Stimulated activated CD4-positive, alpha-beta T cell treated with anti-CD3 and anti-CD28 coated beads, Interleukin-15, amount 100 ng/mL, for 1 hour (primary cell): ENCODE results near the gene LMO3.
"Not testable (repeated sequence)": the region's sequence is repeated elsewhere in the genome, so short reads cannot be mapped to it uniquely, and the experiment has no call there.

Experiments
- DNase-seq, 2 donors: peaks; one replicate each; pipeline ENCODE4 v3.0.0-alpha.2; 2020; ENCODE audit warnings: low read depth in 1 of 2, low spot score in 1 of 2

The LMO3 gene

DNA sequence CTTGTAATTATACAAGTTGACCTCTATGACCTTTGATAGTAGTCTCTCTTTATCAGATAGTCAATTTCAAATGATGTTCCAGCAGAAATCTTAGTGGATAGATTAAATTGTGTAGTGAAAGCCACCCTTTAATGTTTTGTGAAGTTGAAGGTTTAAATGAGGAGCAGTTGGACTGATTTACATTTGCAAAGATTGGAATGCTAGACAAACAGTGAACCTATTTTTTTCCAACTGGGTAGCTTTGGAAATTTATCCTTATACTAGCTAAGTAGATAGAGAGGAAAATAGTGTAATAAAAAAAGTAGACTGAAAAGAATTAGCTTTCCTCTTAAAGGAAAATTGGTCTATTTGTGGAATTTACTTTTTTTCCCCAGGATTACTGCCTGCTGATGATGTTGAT, 53.7 kb downstream of the LMO3 start:
- DNase-seq, result no peak

DNA sequence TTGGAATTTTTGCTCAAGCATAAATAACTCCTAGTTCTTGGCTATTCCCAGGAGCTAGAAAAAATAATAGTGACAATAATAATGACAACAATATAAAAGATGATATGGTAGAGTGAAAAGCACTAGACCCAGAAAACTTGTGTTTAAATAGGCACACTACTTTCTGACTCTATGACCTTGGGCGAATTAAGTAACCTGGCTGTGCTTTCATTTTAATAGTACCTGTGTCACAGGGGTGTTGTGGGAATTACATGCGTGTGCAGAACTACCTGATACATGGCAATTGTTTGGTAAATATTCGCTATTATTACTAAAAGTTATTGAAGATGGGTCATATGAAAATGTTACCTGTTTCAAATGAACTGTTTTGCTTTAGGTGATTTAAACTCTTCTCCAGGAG, 60.1 kb downstream of the LMO3 start:
- no peak for DNase-seq

DNA sequence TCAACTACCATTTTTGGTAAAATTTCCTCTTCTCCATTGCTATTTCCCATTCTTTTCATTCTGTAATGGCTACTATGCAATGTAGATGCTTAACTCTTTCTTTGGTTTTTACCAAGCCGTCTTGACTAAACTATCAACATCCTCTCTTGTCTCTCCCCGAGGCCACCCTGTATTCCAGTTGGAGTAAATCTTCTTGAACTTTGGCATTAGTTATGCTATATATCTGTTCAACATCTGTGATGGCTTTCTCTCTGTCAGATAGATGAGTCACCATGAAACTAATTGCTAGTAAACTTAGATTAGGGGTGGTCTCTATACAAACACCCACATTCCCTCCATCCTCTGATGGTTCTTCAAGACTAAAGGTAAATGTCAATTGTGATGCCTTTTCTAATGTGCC, 63.4 kb downstream of the LMO3 start:
- no peak for DNase-seq

DNA sequence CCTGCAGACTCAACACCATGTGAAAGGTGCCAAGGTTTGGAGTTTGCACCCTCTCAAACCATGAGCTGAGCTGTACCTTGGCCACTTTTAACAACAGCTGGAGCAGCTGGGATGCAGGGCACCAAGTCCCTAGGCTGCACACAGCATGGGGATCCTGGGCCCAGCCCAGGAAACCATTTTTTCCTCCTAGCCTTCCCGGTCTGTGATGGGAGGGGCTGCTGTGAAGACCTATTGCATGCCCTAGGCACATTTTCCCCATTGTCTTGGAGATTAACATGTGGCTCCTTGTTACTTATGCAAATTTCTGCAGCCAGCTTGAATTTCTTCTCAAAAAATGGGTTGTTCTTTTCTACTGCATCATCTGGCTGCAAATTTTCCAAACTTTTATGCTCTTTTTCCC, 68.3 kb downstream of the LMO3 start:
- DNase-seq, result not testable (repeated sequence)

DNA sequence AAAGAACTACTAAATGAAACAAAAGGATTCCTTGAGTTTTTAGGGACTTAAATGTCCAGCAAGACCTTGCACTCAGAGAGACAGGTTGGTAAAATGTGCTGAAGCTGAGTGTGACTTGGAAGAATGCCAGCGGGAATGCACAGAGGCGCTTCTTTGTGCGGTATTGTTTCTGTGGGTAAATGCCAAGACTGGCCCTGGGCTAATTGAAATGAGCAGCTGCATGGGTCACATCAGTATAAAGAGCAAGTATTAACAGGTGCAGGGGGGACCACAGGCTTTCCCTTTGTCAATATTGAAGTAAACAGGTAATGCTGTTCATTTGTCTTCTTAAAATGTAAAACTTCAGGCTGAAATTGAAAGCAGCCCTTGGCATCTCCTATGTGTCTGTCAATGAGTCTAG, 74.3 kb downstream of the LMO3 start:
- no peak for DNase-seq

DNA sequence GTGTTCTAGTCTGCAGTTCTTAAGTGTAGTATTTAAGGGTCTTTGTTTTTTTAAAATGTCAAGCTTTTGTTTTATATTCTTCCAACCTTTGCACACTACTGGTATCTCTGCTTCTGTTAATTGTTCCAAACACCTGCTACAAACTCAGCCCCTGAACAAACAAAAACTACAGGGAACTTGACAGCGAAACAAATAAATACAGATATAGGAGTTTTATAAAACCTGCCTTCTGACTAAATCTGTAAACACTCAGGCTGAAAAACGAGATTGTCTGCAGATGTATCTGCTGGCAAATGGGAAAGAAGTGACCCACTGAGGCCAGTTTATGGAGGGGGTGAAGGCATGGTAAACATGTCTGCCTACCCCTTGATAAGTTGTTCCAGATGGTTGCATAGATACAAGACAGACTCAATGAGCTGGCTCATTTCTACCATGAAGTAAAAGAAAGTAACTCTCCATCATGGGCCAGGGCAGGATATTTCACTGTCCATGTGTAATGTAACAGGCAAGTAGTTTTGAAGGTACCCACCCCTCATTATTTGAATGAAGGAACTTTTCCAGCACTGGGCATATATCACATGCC, 75.6 kb downstream of the LMO3 start:
- no peak for DNase-seq

DNA sequence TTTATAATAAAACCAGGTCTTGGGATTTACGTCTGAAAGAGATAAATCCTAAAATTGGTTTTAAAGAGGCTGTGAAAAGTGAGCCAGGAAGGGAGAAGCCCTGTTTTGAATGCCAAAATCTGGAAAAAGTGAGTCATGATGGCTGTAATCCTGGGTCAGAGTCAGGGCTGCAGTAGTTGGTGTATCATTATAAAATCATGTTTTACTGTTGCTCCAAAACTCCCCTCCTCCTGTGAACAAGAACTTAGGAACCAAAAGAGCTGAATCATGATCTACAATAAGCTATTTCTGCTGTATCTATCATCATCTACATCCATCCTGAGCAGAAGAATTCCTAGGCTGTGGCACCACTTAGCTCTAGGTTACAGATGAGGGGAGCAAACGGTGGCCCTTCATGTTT, 79.3 kb downstream of the LMO3 start:
- DNase-seq, result no peak

DNA sequence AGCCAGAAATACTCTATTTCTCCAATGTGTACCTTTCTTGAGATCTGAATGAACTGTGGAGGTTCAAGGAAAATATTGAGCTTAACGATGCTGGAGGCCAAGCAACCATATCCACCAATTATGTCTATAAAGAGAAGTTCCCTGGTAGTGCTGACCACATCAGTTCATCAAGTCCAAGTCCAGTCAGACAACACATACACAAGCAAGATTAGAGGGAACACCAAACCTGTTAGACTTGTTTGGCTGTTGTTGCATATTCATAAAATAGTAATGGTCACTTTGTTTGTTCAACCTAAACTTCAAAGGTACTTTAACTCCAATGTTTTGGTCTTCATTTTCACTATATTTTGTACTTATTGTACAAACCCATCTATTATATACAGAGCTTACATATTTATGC, 81.6 kb downstream of the LMO3 start:
- no peak for DNase-seq

DNA sequence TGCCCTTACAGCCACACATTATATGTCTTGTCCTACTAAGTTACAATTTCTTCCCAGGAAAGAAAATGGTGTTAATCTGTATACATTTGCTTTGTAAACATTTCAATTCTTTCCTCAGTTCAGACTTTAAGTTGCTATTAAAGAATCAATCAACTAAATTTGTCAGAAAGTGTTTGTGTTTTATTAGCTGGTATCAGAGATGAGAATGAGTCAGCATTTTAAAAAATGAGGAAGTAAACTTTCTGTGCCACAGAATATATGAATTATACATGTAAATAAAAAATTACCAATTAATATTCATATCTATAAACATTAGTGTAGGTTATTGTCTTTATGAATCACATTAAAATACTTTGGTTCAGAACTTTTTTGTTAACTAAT, 82.0 kb downstream of the LMO3 start:
- no peak for DNase-seq

DNA sequence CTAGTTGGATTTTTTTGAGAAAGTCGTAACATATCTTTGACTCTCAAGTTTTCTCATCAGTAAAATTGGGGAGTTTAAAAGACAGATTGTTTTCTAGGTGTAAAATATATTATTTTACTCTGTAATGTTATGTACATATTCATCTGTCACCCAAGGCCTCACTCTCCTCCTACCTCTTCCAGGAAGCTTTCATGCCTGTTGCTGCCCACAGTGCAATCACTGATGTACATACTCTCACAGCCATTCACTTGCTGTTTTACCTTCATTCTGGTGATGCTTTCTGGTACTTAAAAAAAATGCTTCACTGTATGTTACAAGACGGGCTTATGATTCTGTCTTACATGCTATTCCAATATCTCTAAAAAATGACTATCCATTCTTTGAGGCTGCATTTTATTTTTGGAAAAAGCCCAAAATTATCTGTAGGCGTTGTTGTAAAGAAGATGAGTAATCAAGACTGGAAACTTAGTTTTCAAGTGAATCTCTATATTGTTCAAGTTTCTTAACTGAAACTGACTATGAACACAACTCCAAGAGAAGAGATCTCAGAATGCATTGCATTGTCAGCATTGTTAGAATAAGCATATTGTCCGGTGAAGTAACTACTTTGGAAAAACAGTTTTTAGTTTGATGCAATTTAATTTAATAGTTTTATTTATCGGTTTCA, 82.5 kb downstream of the LMO3 start:
- DNase-seq, result no peak

DNA sequence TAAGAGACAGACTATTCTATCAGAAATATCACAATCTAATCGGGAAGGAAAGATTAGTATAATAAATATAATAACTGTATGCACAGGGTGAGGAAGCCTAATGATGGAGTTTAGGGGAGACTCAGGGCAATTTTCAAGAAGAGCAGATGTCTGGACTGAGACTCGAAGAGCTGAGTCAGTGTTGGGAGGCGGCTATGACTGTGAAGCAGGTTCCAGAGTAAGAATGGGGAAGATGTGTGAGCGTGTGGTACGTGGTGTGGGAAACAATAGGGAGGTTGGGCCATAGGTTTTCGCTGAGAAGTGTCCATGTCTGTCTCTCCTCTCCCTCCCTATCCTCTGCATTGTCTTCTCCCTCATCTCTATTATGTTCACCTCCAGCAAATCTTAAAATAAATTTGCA, 85.6 kb downstream of the LMO3 start:
- DNase-seq, result no peak

DNA sequence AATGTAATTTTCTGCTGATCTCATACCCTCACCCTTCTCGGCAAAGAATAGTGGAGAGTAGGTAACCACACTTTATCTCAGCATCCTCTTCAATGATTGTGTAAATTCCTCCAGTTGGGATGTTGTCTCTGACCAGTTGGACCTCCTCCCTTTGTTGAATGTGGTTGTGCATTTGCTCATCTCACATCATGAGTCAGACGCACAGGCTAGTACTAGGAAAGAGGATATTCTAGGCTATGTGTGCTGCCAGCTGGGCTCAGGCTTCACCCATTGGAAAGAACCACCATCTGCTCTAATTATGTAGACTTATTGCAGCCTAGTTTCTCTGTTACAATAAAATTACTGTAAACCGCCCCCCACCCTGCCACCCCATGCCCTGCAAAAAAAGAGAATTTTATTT, 90.3 kb downstream of the LMO3 start:
- DNase-seq, result no peak

DNA sequence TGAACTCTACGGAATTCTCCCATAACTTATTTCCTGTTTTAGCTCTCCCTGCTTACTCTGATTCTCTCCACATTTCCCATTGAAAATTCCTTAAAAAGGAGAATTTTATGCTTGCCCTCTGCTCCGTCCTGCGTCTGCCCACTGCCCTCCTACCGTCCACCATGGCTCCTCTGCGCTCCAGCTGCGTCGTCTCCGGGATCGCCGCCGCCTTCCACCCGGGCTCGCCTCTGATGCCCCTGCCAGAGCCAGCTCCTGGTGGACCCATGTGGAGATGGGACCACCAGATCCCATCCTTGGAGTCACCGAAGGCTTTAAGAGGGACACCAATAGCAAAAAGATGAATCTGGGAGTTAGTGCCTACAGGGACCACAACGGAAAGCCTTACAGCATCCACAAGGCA, 92.7 kb downstream of the LMO3 start:
- DNase-seq, result no peak

DNA sequence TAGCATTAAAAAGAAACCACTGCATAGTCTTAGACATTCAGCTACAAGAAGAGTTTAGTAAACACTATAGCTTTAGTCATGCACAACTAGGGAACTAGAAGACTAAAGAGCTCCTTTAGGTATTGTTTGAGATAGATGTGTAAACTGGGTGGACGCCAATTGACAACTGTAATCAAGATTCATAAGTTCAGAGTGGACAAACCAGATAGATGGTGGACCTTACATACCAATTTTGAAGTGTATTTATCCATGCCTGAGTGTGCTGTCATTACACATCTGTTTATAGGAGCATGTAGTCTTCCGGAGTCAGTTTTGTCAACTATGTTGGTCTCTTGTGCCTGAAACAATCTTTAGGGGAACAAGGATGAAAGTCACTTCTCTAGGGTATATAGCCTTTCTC, 96.6 kb downstream of the LMO3 start:
- DNase-seq, result no peak

DNA sequence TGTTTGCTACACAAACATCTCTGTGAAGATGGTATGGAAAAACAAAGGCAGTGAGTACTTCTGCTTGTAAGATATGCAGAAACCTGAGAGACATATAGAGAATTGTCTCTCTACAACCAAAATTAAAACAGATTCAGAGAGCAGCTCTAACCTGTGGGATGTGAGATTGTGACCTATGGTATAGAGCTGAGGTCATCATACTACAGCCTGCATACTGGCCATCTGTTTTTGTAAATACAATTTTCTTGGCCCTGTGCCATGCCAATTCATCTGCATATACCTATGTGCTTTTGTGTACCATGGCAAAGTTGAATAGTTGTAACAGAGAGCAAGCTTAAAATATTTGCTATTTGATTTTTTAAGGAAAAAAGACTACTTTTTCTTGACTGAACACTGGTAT, 99.6 kb downstream of the LMO3 start:
- no peak for DNase-seq

DNA sequence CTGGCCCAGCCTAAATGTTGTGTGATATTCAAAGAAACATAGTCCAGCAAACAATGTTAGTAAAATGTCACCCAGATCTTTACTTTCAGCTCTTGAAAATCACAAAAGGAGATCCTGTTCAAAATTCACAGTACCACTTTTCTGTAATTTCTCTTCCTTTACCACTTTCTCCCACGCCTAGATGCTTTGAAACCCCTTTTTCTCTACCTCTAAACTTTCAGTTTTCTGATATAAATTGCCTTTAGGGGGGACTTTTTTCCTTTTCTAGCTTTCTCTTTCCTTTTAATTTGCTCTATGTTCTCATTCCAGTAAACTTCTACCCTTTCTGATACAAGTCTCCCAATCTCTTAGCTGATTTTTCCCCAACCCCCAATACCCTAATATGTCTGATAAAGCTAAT, 101.8 kb downstream of the LMO3 start:
- DNase-seq, result no peak

DNA sequence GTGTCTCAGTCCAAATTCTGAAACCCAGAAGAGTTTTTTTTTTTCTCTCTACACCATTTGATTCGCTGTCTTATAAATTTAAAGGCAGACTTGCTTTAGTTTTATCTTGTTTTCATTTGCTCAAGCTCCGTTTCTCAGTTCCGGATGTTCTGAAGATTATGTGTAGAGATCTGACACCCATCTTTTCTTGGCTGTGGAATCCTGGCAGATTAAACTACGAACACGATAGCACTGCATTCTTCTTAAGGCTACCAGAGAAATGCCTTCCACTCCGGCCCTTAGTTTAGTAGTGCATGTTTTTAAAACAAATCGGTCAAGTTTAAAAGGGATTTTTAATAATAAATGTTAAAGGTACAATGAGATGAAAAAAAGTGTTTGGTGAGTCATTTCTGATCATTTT, 106.4 kb downstream of the LMO3 start:
- no peak for DNase-seq
